Lower leg skin (tissue), 4 donors: ENCODE data around the gene CHIC1. TPM values are rescaled to one million over a fixed set of nuclear protein-coding genes. Genes with fewer than 3 reads are reported as not detected.
"Not testable (repeated sequence)": the region's sequence is repeated elsewhere in the genome, so short reads cannot be mapped to it uniquely, and the experiment has no call there.

ENCODE experiments used
- DNase-seq, 2 donors: peaks; one replicate each; pipeline ENCODE4 v3.0.0-alpha.2; 2019; ENCODE audit warnings: low spot score in 2 of 2
- H3K4me3 ChIP-seq: fragments of 200-600 bp; sonication (generic); 2 replicates; pipeline ENCODE4 v1.5.1; 2017; ENCODE audit warnings: mild to moderate bottlenecking, low read depth; ENCODE audit not compliant: poor library complexity, severe bottlenecking
- POLR2A ChIP-seq, 2 donors: fragments of 450-650 bp; IDR thresholded peaks; one replicate each; pipeline ENCODE4 v1.6.1; 2016 to 2017; ENCODE audit warnings: antibody characterized with exemption in 2 of 2, mild to moderate bottlenecking in 1 of 2, moderate library complexity in 1 of 2
- WGBS, 2 donors: methylation state at CpG; one replicate each; pipeline ENCODE4 v1.1.5; 2018; 5-methylcytosine and 5-hydroxymethylcytosine counted together
- intact Hi-C: fragments of 100-400 bp; cut with DNase I; formaldehyde crosslinking; loops from one replicate; pipeline ENCODE4 v1.15.0; 2023; ENCODE audit warnings: low total_unique reads
- total RNA-seq, 4 donors: library from RNA; depleted of rRNA; stranded (reverse); fragments of >200 nt; gene quantifications; one replicate each; pipeline ENCODE4 v1.1.0, GENCODE V29; 2016
- TF ChIP-seq, protein P1 (sequence below), 3 donors: fragments of 450-650 bp; IDR thresholded peaks; one replicate each; pipeline ENCODE4 v1.5.1; 2016; ENCODE audit warnings: antibody characterized with exemption in 3 of 3, mild to moderate bottlenecking in 3 of 3, moderate library complexity in 2 of 3

CHIC1 gene
- total RNA-seq, 4 donors from 2014 or later = 4.8 to 8.0 (median 5.7) TPM

DNA sequence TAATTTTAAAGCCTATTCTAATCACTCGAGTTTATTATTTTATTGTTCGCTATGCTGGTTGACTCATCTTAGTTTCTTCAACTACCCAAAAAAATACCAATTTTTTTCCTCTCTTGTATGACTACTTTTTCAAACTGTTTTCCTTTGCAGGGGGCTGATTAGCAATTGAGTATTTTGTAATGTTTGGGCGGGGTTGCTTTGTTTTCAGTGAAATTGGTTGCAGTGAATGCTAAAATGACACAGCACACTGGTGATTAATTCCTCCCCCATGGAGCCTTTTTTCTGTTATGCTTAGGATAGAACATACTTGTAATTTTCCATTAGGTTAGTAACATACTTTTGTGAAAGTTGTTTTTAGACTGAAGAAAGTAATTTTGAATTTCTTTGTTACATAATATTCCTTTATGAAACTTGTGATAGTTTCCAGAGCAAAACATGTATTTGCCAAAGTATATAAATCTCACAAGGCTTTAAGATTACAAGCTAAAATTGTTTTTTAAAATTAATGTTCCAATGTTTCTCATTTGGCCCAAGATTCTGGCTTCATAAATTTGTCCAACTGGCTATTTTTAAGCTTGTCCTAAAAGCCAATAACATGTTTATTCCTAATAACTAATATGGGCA is 120.4 kb downstream of the CHIC1 start:
- 51 to 85% methylated on average over 3 of the region's 3 CpGs for WGBS, 2 donors
- no peak for DNase-seq
- intact Hi-C loops = no loop called here
- TF ChIP-seq, protein P1, sequence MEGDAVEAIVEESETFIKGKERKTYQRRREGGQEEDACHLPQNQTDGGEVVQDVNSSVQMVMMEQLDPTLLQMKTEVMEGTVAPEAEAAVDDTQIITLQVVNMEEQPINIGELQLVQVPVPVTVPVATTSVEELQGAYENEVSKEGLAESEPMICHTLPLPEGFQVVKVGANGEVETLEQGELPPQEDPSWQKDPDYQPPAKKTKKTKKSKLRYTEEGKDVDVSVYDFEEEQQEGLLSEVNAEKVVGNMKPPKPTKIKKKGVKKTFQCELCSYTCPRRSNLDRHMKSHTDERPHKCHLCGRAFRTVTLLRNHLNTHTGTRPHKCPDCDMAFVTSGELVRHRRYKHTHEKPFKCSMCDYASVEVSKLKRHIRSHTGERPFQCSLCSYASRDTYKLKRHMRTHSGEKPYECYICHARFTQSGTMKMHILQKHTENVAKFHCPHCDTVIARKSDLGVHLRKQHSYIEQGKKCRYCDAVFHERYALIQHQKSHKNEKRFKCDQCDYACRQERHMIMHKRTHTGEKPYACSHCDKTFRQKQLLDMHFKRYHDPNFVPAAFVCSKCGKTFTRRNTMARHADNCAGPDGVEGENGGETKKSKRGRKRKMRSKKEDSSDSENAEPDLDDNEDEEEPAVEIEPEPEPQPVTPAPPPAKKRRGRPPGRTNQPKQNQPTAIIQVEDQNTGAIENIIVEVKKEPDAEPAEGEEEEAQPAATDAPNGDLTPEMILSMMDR (IDR thresholded peaks at IDR 0.05) = no peak
- TF ChIP-seq POLR2A (IDR thresholded peaks at IDR 0.05) = no peak
- H3K4me3 ChIP-seq = no peak overlapping the region

DNA sequence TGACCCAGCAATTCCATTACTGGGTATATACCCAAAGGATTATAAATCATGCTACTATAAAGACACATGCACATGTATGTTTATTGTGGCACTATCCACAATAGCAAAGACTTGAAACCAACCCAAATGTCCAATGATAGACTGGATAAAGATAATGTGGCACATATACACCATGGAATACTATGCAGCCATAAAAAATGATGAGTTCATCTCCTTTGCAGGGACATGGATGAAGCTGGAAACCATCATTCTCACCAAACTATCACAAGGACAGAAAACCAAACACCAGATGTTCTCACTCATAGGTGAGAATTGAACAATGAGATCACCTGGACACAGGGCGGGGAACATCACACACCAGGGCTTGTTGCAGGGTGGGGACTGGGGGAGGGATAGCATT is 144.0 kb downstream of the CHIC1 start:
- intact Hi-C loops, DNase-seq, H3K4me3 ChIP-seq: not testable (repeated sequence)
- 87 to 100% methylated on average over 1 of the region's 1 CpG for WGBS, 2 donors

DNA sequence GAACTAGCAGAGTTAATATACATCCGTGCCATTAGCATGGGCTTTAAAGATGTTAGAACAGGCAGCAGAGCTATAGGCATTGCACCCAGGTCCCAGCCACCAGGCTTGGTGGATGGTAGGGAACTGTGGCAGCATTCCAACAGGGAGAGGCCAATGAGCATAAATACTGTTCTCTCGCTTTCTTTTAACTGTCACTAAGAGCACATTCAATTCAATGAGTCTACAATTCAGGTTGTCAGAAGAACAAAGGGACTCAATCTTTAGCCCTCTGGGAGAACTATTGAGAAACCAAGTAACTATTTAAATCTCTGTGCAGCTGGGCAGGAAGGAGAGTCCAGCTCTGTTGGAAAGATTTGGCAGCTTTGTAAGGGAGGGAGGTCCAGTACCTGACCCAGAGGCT is 165.6 kb downstream of the CHIC1 start:
- no peak for DNase-seq

More for the DNA sequence above, 165.6 kb downstream of the CHIC1 start:
- 39 to 61% methylated on average over 2 of the region's 2 CpGs for WGBS, 2 donors
- intact Hi-C loops = no loop called here
- TF ChIP-seq, protein P1 (IDR thresholded peaks at IDR 0.05) = no peak
- no peak overlapping the region for H3K4me3 ChIP-seq

Other genes with a start within 250 kb of the CHIC1 start
- 1 to 10 TPM in 1 of 4 donors, under 1 TPM in 1, not detected in 2; 0.15 to 1.1 TPM for gene CDX4, start 116.1 kb upstream of the CHIC1 start, total RNA-seq